Prostate gland (tissue), 2 donors: ENCODE measurements around the gene LAG3.

Experiments
- CTCF ChIP-seq, 4 experiments: fragments of 200-600 bp in 2 of 4; fragments of 450-650 bp in 2 of 4; sonication (generic) in 2 of 4; IDR thresholded peaks; 1 replicate in 3 of 4; 2 replicates in 1 of 4; pipeline ENCODE4 v1.5.1; 2016 to 2019; ENCODE audit warnings: antibody characterized with exemption in 4 of 4, mild to moderate bottlenecking in 2 of 4, moderate library complexity in 2 of 4
- POLR2A ChIP-seq: fragments of 450-650 bp; IDR thresholded peaks from one replicate; pipeline ENCODE4 v1.6.1; 2016; ENCODE audit warnings: antibody characterized with exemption, mild to moderate bottlenecking
- POLR2AphosphoS5 ChIP-seq: sonication (generic); formaldehyde crosslinking; IDR thresholded peaks from one replicate; pipeline ENCODE4 v1.6.1; 2017; ENCODE audit warnings: antibody characterized with exemption

DNA sequence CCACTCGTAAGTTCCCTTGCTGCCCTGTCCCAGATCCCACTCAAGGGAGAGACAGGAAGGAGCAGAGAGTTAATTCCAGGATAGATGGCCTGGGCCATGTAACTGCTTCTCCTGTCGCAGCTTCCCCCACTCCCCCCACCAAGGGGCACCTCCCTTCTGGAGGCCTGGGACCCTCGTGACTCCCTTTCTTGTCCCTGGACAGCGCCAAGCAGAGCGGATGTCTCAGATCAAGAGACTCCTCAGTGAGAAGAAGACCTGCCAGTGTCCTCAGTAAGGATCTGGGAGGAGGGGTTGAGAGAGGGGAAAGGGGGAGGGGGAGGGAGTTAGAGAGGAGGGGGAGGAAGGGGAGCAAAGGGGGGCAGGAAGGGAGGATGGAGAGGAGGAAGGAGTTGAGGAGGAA, 46.3 kb downstream of the LAG3 start:
- TF ChIP-seq CTCF (IDR thresholded peaks at IDR 0.05) (no peak), POLR2AphosphoS5 (no peak), POLR2A (no peak)
